Measurements from ENCODE around the gene LSAMP. TPM values are rescaled to one million over a fixed set of nuclear protein-coding genes. Genes with fewer than 3 reads are reported as not detected.

The LSAMP gene
- 10 to 100 TPM; 11.2 to 14.7 (median 13.7) TPM for polyA plus RNA-seq (ENCODE audit: insufficient read length in 3 of 3)
- long read RNA-seq, donor 1, full-length matches to known transcripts = 5 of 5 reads
- long read RNA-seq, donor 1, partial matches to known transcripts = 0 of 5 reads
- long read RNA-seq, donor 1, other reads (novel, unspliced or antisense) = 0 of 5 reads
- long read RNA-seq, donor 2, full-length matches to known transcripts = 5 of 5 reads
- long read RNA-seq, donor 2, partial matches to known transcripts = 0 of 5 reads
- long read RNA-seq, donor 2, other reads (novel, unspliced or antisense) = 0 of 5 reads
- long read RNA-seq, donor 3, full-length matches to known transcripts = 5 of 5 reads
- long read RNA-seq, donor 3, partial matches to known transcripts = 0 of 5 reads
- long read RNA-seq, donor 3, other reads (novel, unspliced or antisense) = 0 of 5 reads
- long read RNA-seq, donor 4, full-length matches to known transcripts = 2 of 2 reads
- long read RNA-seq, donor 4, partial matches to known transcripts = 0 of 2 reads
- long read RNA-seq, donor 4, other reads (novel, unspliced or antisense) = 0 of 2 reads
- long read RNA-seq, donor 5 = 0 reads
- long read RNA-seq, donor 6, full-length matches to known transcripts = 5 of 5 reads
- long read RNA-seq, donor 6, partial matches to known transcripts = 0 of 5 reads
- long read RNA-seq, donor 6, other reads (novel, unspliced or antisense) = 0 of 5 reads
- long read RNA-seq, donor 7, full-length matches to known transcripts = 4 of 18 reads
- long read RNA-seq, donor 7, partial matches to known transcripts = 14 of 18 reads
- long read RNA-seq, donor 7, other reads (novel, unspliced or antisense) = 0 of 18 reads
- long read RNA-seq, donor 8, full-length matches to known transcripts = 4 of 4 reads
- long read RNA-seq, donor 8, partial matches to known transcripts = 0 of 4 reads
- long read RNA-seq, donor 8, other reads (novel, unspliced or antisense) = 0 of 4 reads
- long read RNA-seq, donor 9 = 0 reads
- long read RNA-seq, donor 10, full-length matches to known transcripts = 3 of 3 reads
- long read RNA-seq, donor 10, partial matches to known transcripts = 0 of 3 reads
- long read RNA-seq, donor 10, other reads (novel, unspliced or antisense) = 0 of 3 reads
- long read RNA-seq, donor 11, full-length matches to known transcripts = 6 of 6 reads
- long read RNA-seq, donor 11, partial matches to known transcripts = 0 of 6 reads
- long read RNA-seq, donor 11, other reads (novel, unspliced or antisense) = 0 of 6 reads
- long read RNA-seq, donor 12 = 0 reads
- long read RNA-seq, donor 13, full-length matches to known transcripts = 6 of 13 reads
- long read RNA-seq, donor 13, partial matches to known transcripts = 7 of 13 reads
- long read RNA-seq, donor 13, other reads (novel, unspliced or antisense) = 0 of 13 reads
- long read RNA-seq, donor 14, full-length matches to known transcripts = 5 of 5 reads
- long read RNA-seq, donor 14, partial matches to known transcripts = 0 of 5 reads
- long read RNA-seq, donor 14, other reads (novel, unspliced or antisense) = 0 of 5 reads
- long read RNA-seq, donor 15, full-length matches to known transcripts = 3 of 3 reads
- long read RNA-seq, donor 15, partial matches to known transcripts = 0 of 3 reads
- long read RNA-seq, donor 15, other reads (novel, unspliced or antisense) = 0 of 3 reads
- long read RNA-seq, donor 16, full-length matches to known transcripts = 10 of 23 reads
- long read RNA-seq, donor 16, partial matches to known transcripts = 13 of 23 reads
- long read RNA-seq, donor 16, other reads (novel, unspliced or antisense) = 0 of 23 reads

- peak in 5 of 11 donors; percentile 18 to 44 (median 37) for DNase-seq (ENCODE audit: extremely low read depth in 1 of 11, low read depth in 9 of 11, low spot score in 4 of 11)
Observed at GRCh38 chr3:116445311-116445841, at the start of gene LSAMP. Gene LSAMP (minus strand): TSS chr3:116445487.

- DNase-seq (ENCODE audit: extremely low read depth in 1 of 11, low read depth in 9 of 11, low spot score in 4 of 11) = no peak
Observed at GRCh38 chr3:116492379-116492778, 47.1 kb upstream of the LSAMP start.

- no peak for DNase-seq (ENCODE audit: extremely low read depth in 1 of 11, low read depth in 9 of 11, low spot score in 4 of 11)
Observed at GRCh38 chr3:116483135-116483534, 37.8 kb upstream of the LSAMP start.

GRCh38 chr3:116476691-116477090, 31.4 kb upstream of the LSAMP start:
- DNase-seq (ENCODE audit: extremely low read depth in 1 of 11, low read depth in 9 of 11, low spot score in 4 of 11) = no peak

GRCh38 chr3:116474801-116475200, 29.5 kb upstream of the LSAMP start:
- no peak for DNase-seq (ENCODE audit: extremely low read depth in 1 of 11, low read depth in 9 of 11, low spot score in 4 of 11)

- peak in 7 of 11 donors; percentile 3 to 25 (median 9) for DNase-seq (ENCODE audit: extremely low read depth in 1 of 11, low read depth in 9 of 11, low spot score in 4 of 11)
Observed at GRCh38 chr3:116474032-116474780, 28.9 kb upstream of the LSAMP start.

- DNase-seq (ENCODE audit: extremely low read depth in 1 of 11, low read depth in 9 of 11, low spot score in 4 of 11) = no peak
Observed at GRCh38 chr3:116473602-116474001, 28.3 kb upstream of the LSAMP start.

GRCh38 chr3:116470605-116471197, 25.4 kb upstream of the LSAMP start:
- DNase-seq (ENCODE audit: extremely low read depth in 1 of 11, low read depth in 9 of 11, low spot score in 4 of 11) = no peak

GRCh38 chr3:116469546-116469945, 24.3 kb upstream of the LSAMP start:
- DNase-seq (ENCODE audit: extremely low read depth in 1 of 11, low read depth in 9 of 11, low spot score in 4 of 11) = no peak

GRCh38 chr3:116464276-116464798, 19.1 kb upstream of the LSAMP start:
- DNase-seq (ENCODE audit: extremely low read depth in 1 of 11, low read depth in 9 of 11, low spot score in 4 of 11) = no peak

GRCh38 chr3:116453666-116454346, 8.5 kb upstream of the LSAMP start:
- no peak for DNase-seq (ENCODE audit: extremely low read depth in 1 of 11, low read depth in 9 of 11, low spot score in 4 of 11)

- no peak for DNase-seq (ENCODE audit: extremely low read depth in 1 of 11, low read depth in 9 of 11, low spot score in 4 of 11)
Observed at GRCh38 chr3:116449546-116450350, 4.5 kb upstream of the LSAMP start.

GRCh38 chr3:116445990-116446389, 703 bp upstream of the LSAMP start:
- DNase-seq (ENCODE audit: extremely low read depth in 1 of 11, low read depth in 9 of 11, low spot score in 4 of 11) = no peak

- DNase-seq (ENCODE audit: extremely low read depth in 1 of 11, low read depth in 9 of 11, low spot score in 4 of 11) = peak in 1 of 11 donors; percentile 22
Observed at GRCh38 chr3:116444819-116445310, 422 bp downstream of the LSAMP start.

GRCh38 chr3:116444115-116444747, 1.1 kb downstream of the LSAMP start:
- DNase-seq (ENCODE audit: extremely low read depth in 1 of 11, low read depth in 9 of 11, low spot score in 4 of 11) = no peak
